H1 (cell line): ENCODE data around the gene AATK.

Experiments used
- ASH2L ChIP-seq: fragments of 200-600, 300-600 bp; sonication (generic); IDR thresholded peaks from one replicate; pipeline ENCODE4 v1.7.1; 2017; ENCODE audit warnings: low read length
- CBX5 ChIP-seq: fragments of 300-800, 300-1000 bp; sonication (generic); IDR thresholded peaks from 2 replicates; pipeline ENCODE4 v1.7.1; 2016; ENCODE audit warnings: antibody characterized with exemption, low read length, low read depth
- CTBP2 ChIP-seq: IDR thresholded peaks from 2 replicates; pipeline ENCODE4 v1.7.0; 2011; ENCODE audit warnings: borderline replicate concordance, mild to moderate bottlenecking, moderate library complexity, mixed read lengths, low read length; ENCODE audit not compliant: insufficient read depth, insufficient read length
- EP300 ChIP-seq, 2 experiments: IDR thresholded peaks; 1 replicate in 1 of 2; 2 replicates in 1 of 2; pipeline ENCODE4 v1.6.1; 2011 to 2012; ENCODE audit warnings: low read depth in 2 of 2, low read length in 2 of 2, mild to moderate bottlenecking in 2 of 2, borderline replicate concordance in 1 of 2, inconsistent platforms in 1 of 2, moderate library complexity in 1 of 2
- EZH2 ChIP-seq: fragments of 200-600 bp; sonication (generic); IDR thresholded peaks from 2 replicates; pipeline ENCODE4 v1.7.1; 2012; ENCODE audit warnings: low read depth, mild to moderate bottlenecking, moderate library complexity, low read length, inconsistent platforms; ENCODE audit not compliant: severe bottlenecking
- FOSL1 ChIP-seq: IDR thresholded peaks from 2 replicates; pipeline ENCODE4 v1.6.1; 2011; ENCODE audit warnings: mild to moderate bottlenecking, low read depth, low read length, moderate library complexity; ENCODE audit not compliant: insufficient read depth
- POLR2A ChIP-seq, 2 experiments: IDR thresholded peaks; 1 replicate in 1 of 2; 2 replicates in 1 of 2; pipeline ENCODE4 v1.6.1; 2011; ENCODE audit warnings: low read depth in 2 of 2, low read length in 2 of 2, mild to moderate bottlenecking in 2 of 2; ENCODE audit errors: control extremely low read depth in 1 of 2
- SRF ChIP-seq: IDR thresholded peaks from 2 replicates; pipeline ENCODE4 v1.6.1; 2011; ENCODE audit warnings: mild to moderate bottlenecking, low read depth, low read length, moderate library complexity
- SUZ12 ChIP-seq: fragments of 200-600 bp; sonication (generic); IDR thresholded peaks from 2 replicates; pipeline ENCODE4 v1.6.1; 2012; ENCODE audit warnings: mild to moderate bottlenecking, inconsistent platforms, low read length, moderate library complexity, mixed read lengths
- TAF1 ChIP-seq: IDR thresholded peaks from 2 replicates; pipeline ENCODE4 v1.6.1; 2011; ENCODE audit warnings: mild to moderate bottlenecking, low read depth, low read length
- TF ChIP-seq, protein P1 (sequence below), 3 experiments: IDR thresholded peaks; 1 replicate in 2 of 3; 2 replicates in 1 of 3; pipeline versions ENCODE4 v1.5.1 to v1.6.1; 2011; ENCODE audit warnings: low read length in 3 of 3, mild to moderate bottlenecking in 3 of 3, inconsistent platforms in 2 of 3, low read depth in 1 of 3, moderate library complexity in 1 of 3; ENCODE audit not compliant: insufficient read depth in 1 of 3; ENCODE audit errors: control extremely low read depth in 1 of 3
- TF ChIP-seq, protein P2 (sequence below): IDR thresholded peaks from 2 replicates; pipeline ENCODE4 v1.6.1; 2011; ENCODE audit warnings: low read depth, mild to moderate bottlenecking, low read length; ENCODE audit not compliant: insufficient read depth
- TF ChIP-seq, protein P3 (sequence below): IDR thresholded peaks from 2 replicates; pipeline ENCODE4 v1.6.1; 2011; ENCODE audit warnings: low read length, improper control_type of control experiment

DNA sequence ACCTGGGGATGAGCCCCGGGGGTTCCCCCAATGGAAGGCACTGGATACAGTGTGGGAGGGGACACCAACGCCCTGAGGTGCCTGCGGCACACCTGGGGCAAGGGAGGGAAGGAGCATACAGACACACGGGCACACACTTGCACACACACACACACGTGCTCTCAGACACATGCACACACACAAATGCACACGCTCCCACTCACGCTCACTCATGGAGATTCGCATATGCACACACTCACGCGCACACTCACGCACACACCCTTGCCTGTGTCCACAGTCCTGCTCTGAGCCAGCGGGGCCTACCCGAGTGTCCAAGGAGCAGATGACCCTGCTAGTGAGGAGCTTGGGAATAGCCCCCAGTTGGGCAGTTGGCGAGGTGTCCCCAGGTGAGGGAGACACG is 17.4 kb downstream of the AATK start:
- TF ChIP-seq, protein P1, sequence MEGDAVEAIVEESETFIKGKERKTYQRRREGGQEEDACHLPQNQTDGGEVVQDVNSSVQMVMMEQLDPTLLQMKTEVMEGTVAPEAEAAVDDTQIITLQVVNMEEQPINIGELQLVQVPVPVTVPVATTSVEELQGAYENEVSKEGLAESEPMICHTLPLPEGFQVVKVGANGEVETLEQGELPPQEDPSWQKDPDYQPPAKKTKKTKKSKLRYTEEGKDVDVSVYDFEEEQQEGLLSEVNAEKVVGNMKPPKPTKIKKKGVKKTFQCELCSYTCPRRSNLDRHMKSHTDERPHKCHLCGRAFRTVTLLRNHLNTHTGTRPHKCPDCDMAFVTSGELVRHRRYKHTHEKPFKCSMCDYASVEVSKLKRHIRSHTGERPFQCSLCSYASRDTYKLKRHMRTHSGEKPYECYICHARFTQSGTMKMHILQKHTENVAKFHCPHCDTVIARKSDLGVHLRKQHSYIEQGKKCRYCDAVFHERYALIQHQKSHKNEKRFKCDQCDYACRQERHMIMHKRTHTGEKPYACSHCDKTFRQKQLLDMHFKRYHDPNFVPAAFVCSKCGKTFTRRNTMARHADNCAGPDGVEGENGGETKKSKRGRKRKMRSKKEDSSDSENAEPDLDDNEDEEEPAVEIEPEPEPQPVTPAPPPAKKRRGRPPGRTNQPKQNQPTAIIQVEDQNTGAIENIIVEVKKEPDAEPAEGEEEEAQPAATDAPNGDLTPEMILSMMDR (IDR thresholded peaks at IDR 0.05; ENCODE audit: control extremely low read depth in 1 of 3, insufficient read depth in 1 of 3, low read depth in 1 of 3, low read length in 3 of 3): no peak
- TF ChIP-seq SUZ12 (no peak), ASH2L (no peak), POLR2A (IDR thresholded peaks at IDR 0.05; ENCODE audit: control extremely low read depth in 1 of 2, low read depth in 2 of 2, low read length in 2 of 2) (no peak), FOSL1 (no peak), CTBP2 (no peak), SRF (no peak), EP300 (IDR thresholded peaks at IDR 0.05; ENCODE audit: borderline replicate concordance in 1 of 2, low read depth in 2 of 2, low read length in 2 of 2) (no peak), EZH2 (no peak), CBX5 (no peak), TAF1 (no peak)
- TF ChIP-seq, protein P2, sequence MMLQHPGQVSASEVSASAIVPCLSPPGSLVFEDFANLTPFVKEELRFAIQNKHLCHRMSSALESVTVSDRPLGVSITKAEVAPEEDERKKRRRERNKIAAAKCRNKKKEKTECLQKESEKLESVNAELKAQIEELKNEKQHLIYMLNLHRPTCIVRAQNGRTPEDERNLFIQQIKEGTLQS: no peak
- TF ChIP-seq, protein P3, sequence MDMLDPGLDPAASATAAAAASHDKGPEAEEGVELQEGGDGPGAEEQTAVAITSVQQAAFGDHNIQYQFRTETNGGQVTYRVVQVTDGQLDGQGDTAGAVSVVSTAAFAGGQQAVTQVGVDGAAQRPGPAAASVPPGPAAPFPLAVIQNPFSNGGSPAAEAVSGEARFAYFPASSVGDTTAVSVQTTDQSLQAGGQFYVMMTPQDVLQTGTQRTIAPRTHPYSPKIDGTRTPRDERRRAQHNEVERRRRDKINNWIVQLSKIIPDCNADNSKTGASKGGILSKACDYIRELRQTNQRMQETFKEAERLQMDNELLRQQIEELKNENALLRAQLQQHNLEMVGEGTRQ: no peak
